Esophagus mucosa (tissue), 1 donor: Measurements from ENCODE around the gene LMO1. TPM values are rescaled to one million over a fixed set of nuclear protein-coding genes. Genes with fewer than 3 reads are reported as not detected.
A peak's percentile ranks its signal among the peaks of the same experiment; 100 is the strongest.

ENCODE experiments used
- ATAC-seq: fragments of 200-7000 bp; cut with Tn5 transposase; one replicate; pipeline ENCODE4 v1.9.1; 2020
- total RNA-seq: library from RNA; stranded (reverse); gene quantifications from one replicate; pipeline ENCODE4 v1.2.4, GENCODE V29; 2023
- donor health status: DM: yes; HTN: yes; CAD: no.

Gene LMO1
- total RNA-seq, 1 donor from 2014 or later = not detected

GRCh38 chr11:8242499-8243280 is 21.0 kb downstream of the LMO1 start:
- ATAC-seq = no peak

DNA sequence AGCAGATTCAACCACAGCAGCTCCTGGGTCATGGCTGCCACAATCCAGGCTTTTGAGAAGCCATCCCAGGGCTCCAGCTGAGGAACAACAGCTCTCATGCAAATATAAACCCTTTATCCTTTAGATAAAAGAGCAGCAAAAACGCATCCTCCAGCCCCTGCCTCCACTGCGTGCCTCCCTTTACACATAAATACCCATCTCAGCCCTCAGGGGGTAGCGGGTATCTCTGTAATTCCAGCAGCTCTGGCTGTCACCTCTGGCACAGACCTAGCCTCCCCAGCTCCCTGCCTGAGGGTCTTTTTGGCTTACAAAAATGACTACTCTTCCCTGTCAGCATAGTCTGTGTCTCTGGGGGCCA is 21.6 kb downstream of the LMO1 start:
- no peak for ATAC-seq

GRCh38 chr11:8241373-8242117 is 22.1 kb downstream of the LMO1 start:
- no peak for ATAC-seq

DNA sequence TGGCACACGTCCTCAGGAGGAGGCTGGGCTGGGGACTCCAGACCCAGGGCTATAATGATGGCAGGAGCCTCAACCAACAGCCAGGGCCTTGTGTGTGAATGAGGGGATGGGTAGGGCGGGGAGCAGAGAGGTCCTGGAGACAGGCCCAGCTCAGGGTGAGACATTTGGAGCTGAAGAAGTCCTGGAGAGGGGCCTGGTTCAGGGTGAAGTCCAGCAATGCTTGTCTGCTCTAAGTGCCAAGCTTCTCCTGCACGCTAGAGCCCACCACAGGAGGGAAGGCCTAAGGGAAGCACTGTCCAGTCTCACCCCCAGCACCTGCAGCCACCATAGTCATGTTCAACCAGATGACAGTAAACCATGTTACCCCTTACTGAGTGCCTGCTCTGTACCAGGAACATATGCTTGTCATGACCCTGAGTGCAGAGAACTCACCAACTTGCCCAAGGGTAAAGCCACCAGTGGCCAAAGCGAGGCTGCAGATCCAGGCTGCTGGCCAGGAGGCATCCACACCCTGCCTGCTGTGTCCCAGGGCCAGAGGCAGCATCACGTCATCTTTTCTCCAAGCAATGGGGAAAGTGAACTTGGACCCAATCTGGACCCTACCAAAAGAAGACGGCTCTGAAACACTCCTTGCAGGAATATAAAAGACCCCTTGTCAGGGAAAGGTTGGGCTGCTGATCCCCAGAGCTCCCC is 24.0 kb downstream of the LMO1 start:
- no peak for ATAC-seq

DNA sequence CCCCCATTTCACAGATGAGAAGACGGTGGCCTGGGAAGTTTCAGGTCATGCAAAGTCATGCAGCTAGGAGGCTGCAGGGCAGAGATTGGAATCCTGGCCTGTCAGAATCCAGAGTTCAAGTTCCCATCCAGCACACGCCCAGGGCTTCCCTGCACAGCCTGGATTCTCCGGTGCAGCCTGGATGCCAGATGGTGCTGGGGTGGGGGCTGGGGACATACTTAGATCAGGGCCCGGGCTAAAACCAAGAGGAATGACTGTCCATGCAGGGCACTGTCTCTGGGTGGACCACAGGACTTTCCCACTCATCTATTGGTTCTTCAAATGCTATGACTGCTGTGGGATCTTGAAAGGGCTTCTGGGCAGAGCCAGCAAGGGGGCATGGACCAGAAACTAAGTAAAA is 24.6 kb downstream of the LMO1 start:
- ATAC-seq = no peak

GRCh38 chr11:8237453-8237852 is 26.2 kb downstream of the LMO1 start:
- ATAC-seq = no peak

GRCh38 chr11:8235925-8236324 is 27.8 kb downstream of the LMO1 start:
- ATAC-seq = no peak

DNA sequence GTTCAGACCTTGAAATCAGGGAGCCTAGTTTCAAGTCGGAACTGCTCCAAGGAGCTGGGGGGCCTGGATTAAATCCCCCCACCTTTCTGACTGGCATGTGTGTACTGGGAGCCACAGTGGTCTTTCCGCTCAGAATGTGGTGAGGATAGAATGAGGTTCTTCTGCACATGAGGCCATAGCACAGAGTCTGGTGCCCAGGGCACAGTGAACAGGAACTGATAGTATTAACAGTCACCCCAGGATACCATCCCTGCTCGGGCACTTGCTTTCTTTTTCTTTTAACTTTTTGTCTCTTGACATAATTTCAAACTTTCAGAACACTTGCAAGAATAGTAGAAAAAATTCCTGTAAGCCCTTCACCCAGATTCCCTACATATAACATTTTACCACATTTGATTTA is 28.8 kb downstream of the LMO1 start:
- ATAC-seq = no peak

- ATAC-seq = no peak
These were observed 29.3 kb downstream of the LMO1 start for GRCh38 chr11:8234425-8234821.

- peak; percentile 66 for ATAC-seq
These were observed 29.8 kb downstream of the LMO1 start for GRCh38 chr11:8233691-8234424.

- ATAC-seq = no peak
These were observed 30.6 kb downstream of the LMO1 start for GRCh38 chr11:8232849-8233606.

DNA sequence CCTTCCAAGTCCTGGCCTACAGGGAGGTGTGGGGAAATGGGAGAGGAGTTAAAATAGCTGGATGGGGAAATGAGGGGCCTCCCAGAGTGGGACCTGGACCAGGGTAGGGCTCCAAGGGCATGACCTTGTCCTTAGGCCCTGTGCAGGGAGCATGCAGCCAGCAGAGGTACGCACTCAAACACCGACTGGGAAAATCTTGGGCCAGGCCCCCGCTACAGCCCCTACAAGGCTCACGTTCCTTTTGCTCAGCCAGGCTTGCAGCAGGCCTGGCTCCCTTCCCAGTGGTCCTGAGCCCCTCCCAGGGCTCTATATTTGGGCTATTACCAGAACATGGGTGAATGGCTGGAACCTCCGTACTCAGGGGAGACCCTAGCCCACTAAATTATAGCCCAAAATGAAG is 31.3 kb downstream of the LMO1 start:
- no peak for ATAC-seq

GRCh38 chr11:8231979-8232378 is 31.7 kb downstream of the LMO1 start:
- ATAC-seq = no peak

GRCh38 chr11:8230921-8231847 is 32.5 kb downstream of the LMO1 start:
- ATAC-seq = no peak

DNA sequence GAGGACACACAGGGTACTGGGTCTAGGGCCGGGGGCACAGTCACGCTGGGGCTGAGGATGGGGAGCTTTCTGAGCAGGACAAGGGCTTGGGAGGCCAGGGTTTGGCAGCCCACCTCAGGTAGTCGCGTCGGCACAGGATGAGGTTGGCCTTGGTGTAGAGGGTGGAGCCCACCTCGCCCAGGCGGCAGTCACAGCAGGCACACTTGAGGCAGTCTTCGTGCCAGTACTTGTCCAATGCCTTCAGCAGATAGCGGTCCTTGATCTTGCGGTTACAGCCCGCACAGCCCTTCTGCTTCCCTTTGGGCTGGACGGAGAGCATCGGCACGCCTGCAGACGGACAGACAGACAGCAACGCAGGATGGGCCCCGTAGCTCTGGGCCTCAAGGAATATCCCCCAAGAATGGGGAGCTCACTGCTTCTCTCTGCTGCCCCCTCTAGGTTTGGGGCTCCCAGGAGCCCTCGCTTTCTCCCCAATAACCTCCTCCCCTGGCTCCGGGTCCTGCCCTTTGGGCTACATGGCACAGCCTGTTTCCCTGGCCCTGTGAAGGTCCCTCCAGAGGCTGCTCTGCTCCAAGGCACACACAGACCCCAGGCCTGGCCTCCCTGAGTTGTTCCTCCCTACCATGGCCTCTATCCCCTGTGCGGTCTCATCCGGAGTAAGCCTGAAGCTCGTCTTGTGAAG is 33.4 kb downstream of the LMO1 start:
- ATAC-seq = no peak

GRCh38 chr11:8229299-8230177 is 34.1 kb downstream of the LMO1 start:
- ATAC-seq = peak; percentile 25

GRCh38 chr11:8228231-8228630 is 35.4 kb downstream of the LMO1 start:
- peak; percentile 32 for ATAC-seq

DNA sequence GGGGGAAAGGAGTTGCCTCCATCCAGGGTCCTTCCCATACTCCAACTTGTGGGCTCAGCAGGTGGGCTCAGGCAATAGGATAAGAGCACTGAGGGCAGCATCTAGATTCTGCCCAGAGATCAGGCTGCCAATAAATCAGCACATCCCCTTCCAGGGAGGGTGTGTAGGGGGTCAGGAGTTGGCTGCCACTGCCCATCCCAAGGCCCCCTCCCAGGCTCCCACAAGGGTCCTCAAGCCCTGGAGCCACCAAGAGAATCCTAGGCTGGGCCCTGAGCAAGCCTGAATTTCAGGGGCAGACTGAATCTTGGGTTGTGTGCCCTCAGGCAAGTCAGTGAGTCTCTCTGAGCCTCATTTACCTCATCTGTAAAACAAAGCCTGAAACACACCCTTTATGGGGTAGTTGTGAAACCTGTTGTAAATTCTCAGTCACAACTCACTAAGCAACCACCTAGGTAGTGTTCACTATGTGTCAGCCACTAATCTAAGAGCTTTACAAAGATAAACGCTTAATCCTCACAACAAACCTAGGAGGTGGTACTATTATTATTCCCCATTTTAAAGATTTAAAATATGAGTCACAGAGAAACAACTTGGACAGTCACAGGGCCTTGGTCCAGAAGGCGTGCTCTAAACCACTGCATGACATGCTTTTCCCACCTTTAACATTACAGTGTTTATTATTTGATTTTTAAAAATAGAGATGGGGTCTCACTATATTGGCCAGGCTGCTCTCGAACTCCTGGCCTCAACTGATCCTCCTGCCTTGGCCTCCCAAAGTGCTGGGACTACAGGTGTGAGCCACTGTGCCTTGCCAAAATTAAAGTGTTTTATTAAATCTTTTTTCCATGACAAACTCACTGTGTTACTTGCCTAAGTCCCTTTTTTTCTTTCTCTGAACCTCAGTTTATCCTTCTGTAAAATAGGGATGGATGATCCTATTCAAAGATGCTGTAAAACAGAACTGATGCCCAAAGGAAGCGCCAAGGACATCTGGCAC is 36.2 kb downstream of the LMO1 start:
- ATAC-seq = peak; percentile 94
